Panc1 (cell line): ENCODE measurements around the gene ZSCAN31. TPM values are rescaled to one million over a fixed set of nuclear protein-coding genes. Genes with fewer than 3 reads are reported as not detected.

Experiments used
- ATAC-seq: fragments of 200-7000 bp; cut with Tn5 transposase; 2 replicates; pipeline ENCODE4 v1.9.1; 2020; ENCODE audit warnings: mild to moderate bottlenecking, moderate library complexity
- BruUV-seq: library from RNA; stranded (reverse); fragments of 400-500 nt; replicated peaks from 2 replicates; lab custom pipeline; 2021; lab: Mats Ljungman, UMichigan
- CTCF ChIA-PET: fragments of 300-600 bp; sonication (Branson Sonifier 250); formaldehyde crosslinking; loops from one replicate; lab custom pipeline; 2022; ENCODE audit warnings: antibody characterized with exemption; lab: Charles Lee
- POLR2A ChIA-PET: fragments of 300-600 bp; sonication (Branson Sonifier 250); formaldehyde crosslinking; loops from one replicate; lab custom pipeline; 2022; ENCODE audit warnings: antibody characterized with exemption; lab: Charles Lee
- DNase-seq: peaks from one replicate; pipeline ENCODE4 v3.0.0-alpha.2; 2010; ENCODE audit warnings: low read depth, low spot score
- H3K27ac ChIP-seq: 2 replicates; pipeline ENCODE4 v1.5.1; 2011; ENCODE audit warnings: mild to moderate bottlenecking, low read length, inconsistent platforms
- H3K27me3 ChIP-seq: fragments of 200-500 bp; sonication (Bioruptor generic); 2 replicates; pipeline ENCODE4 v1.6.0; 2014; ENCODE audit warnings: low read length, inconsistent platforms; ENCODE audit not compliant: control insufficient read depth, insufficient read depth
- H3K36me3 ChIP-seq: fragments of 200-500 bp; sonication (Bioruptor generic); 2 replicates; pipeline ENCODE4 v1.5.1; 2014; ENCODE audit warnings: inconsistent platforms, mild to moderate bottlenecking, low read length, moderate library complexity; ENCODE audit not compliant: control insufficient read depth, insufficient read depth
- H3K4me1 ChIP-seq: 2 replicates; pipeline ENCODE4 v1.5.1; 2011; ENCODE audit warnings: inconsistent platforms, mild to moderate bottlenecking, low read length, moderate library complexity; ENCODE audit not compliant: control insufficient read depth, insufficient read depth
- H3K4me3 ChIP-seq, 2 experiments: 2 replicates each; pipeline ENCODE4 v1.5.1; 2011 to 2012; ENCODE audit warnings: low read depth in 2 of 2, low read length in 2 of 2, mild to moderate bottlenecking in 2 of 2, inconsistent platforms in 1 of 2, moderate library complexity in 1 of 2
- H3K9me3 ChIP-seq: fragments of 200-500 bp; sonication (Bioruptor generic); 2 replicates; pipeline ENCODE4 v1.5.1; 2014; ENCODE audit warnings: low read depth, mild to moderate bottlenecking, inconsistent platforms, low read length, moderate library complexity; ENCODE audit not compliant: control insufficient read depth, insufficient read depth
- CTCF ChIP-seq: fragments of 450-650 bp; IDR thresholded peaks from 2 replicates; pipeline ENCODE4 v1.5.1; 2017; ENCODE audit warnings: mild to moderate bottlenecking
- POLR2AphosphoS5 ChIP-seq: IDR thresholded peaks from 2 replicates; pipeline ENCODE4 v1.6.1; 2012; ENCODE audit warnings: mild to moderate bottlenecking, low read depth, low read length, moderate library complexity
- REST ChIP-seq, 2 experiments: IDR thresholded peaks; 2 replicates each; pipeline ENCODE4 v1.6.1; 2011 to 2012; ENCODE audit warnings: low read depth in 2 of 2, control low read depth in 1 of 2, low read length in 1 of 2, mild to moderate bottlenecking in 1 of 2, moderate library complexity in 1 of 2; ENCODE audit not compliant: insufficient read depth in 1 of 2
- SIN3A ChIP-seq: IDR thresholded peaks from 2 replicates; pipeline ENCODE4 v1.6.1; 2012; ENCODE audit warnings: low read depth, mild to moderate bottlenecking, low read length, moderate library complexity, borderline replicate concordance; ENCODE audit not compliant: insufficient read depth
- TCF7L2 ChIP-seq: IDR thresholded peaks from 2 replicates; pipeline ENCODE4 v1.6.1; 2011; ENCODE audit warnings: mild to moderate bottlenecking, low read depth, low read length, inconsistent platforms
- in situ Hi-C: cut with HindIII; loops from 2 replicates; pipeline ENCODE4 v1.10.0; 2016; ENCODE audit warnings: low sequenced_read_pairs, low pct_unique_long_range_greater_than_20kb
- intact Hi-C: fragments of 100-400 bp; cut with micrococcal nuclease; formaldehyde crosslinking; loops from one replicate; pipeline ENCODE4 v1.10.0; 2022; ENCODE audit not compliant: unreplicated experiment
- total RNA-seq: library from RNA; stranded (reverse); gene quantifications from one replicate; pipeline ENCODE4 v1.2.1, GENCODE V29; 2021; ENCODE audit not compliant: unreplicated experiment

The ZSCAN31 gene
- total RNA-seq, 1 experiment from 2014 or later, result 10.4 TPM

GRCh38 chr6:28373925-28374324 is 38.0 kb upstream of the ZSCAN31 start:
- no peaks in the 10 kb centered on the region for H3K4me1 ChIP-seq
- no TSS peak for BruUV-seq
- H3K36me3 ChIP-seq, result no peaks in the 10 kb centered on the region
- H3K27me3 ChIP-seq, result no peaks in the 10 kb centered on the region
- peaks cover 6% of the 10 kb centered on the region; the same call in 1 of the 2 replicates for H3K9me3 ChIP-seq
- ATAC-seq (no peak), DNase-seq (no peak)
- no peak overlapping the region for H3K27ac ChIP-seq
- H3K4me3 ChIP-seq, result no peak overlapping the region
- in situ Hi-C loops, result no loop called here
- intact Hi-C loops, result no loop called here
- ChIA-PET CTCF (no interaction called here), POLR2A (no interaction called here)
- TF ChIP-seq POLR2AphosphoS5, result no peak
- no peak for TF ChIP-seq REST (IDR thresholded peaks at IDR 0.05; ENCODE audit: insufficient read depth in 1 of 2, low read depth in 2 of 2, low read length in 1 of 2)
- no peak for TF ChIP-seq SIN3A
- no peak for TF ChIP-seq TCF7L2
- no peak for TF ChIP-seq CTCF

GRCh38 chr6:28371706-28372451 is 35.9 kb upstream of the ZSCAN31 start:
- H3K27ac ChIP-seq, result no peak overlapping the region
- BruUV-seq, result no TSS peak
- ATAC-seq (no peak), DNase-seq (no peak)
- TF ChIP-seq TCF7L2 (no peak), REST (IDR thresholded peaks at IDR 0.05; ENCODE audit: insufficient read depth in 1 of 2, low read depth in 2 of 2, low read length in 1 of 2) (no peak), POLR2AphosphoS5 (no peak), SIN3A (no peak), CTCF (no peak)
- no peaks in the 10 kb centered on the region for H3K9me3 ChIP-seq
- in situ Hi-C loops (no loop called here), intact Hi-C loops (no loop called here)
- CTCF ChIA-PET, result no interaction called here
- H3K4me3 ChIP-seq, result no peak overlapping the region
- H3K4me1 ChIP-seq, result no peaks in the 10 kb centered on the region
- POLR2A ChIA-PET, result interaction anchor here (0.6 to 0.7 kb wide), 3 partner anchors 12 to 267 kb away, joined by 3 to 19 read pairs (median 7); no protein-coding TSS in a partner anchor
- H3K36me3 ChIP-seq, result no peaks in the 10 kb centered on the region
- H3K27me3 ChIP-seq, result no peaks in the 10 kb centered on the region
